SU-DHL-6 (cell line): Measurements from ENCODE around the gene PSMB5.

Source experiments
- CTCF ChIP-seq: fragments of 200-600 bp; sonication (generic); IDR thresholded peaks from one replicate; pipeline ENCODE4 v1.5.1; 2017; ENCODE audit warnings: antibody characterized with exemption, mild to moderate bottlenecking, low read length, moderate library complexity; ENCODE audit not compliant: insufficient read depth, poor library complexity, severe bottlenecking
- EZH2phosphoT487 ChIP-seq: fragments of 200-600 bp; sonication (generic), shearing (Covaris generic); conservative IDR thresholded peaks from 2 replicates; pipeline ENCODE4 v1.6.1; 2018; ENCODE audit warnings: mild to moderate bottlenecking, antibody characterized with exemption, low read length, moderate library complexity, mixed read lengths

- TF ChIP-seq CTCF (peak; percentile 64), EZH2phosphoT487 (no peak)
These were observed 42.2 kb upstream of the PSMB5 start for GRCh38 chr14:23076785-23077408.
